HG02852 (cell line): ENCODE data around the gene MCFD2.

Experiments used
- ATAC-seq: cut with Tn5 transposase; IDR thresholded peaks from one replicate; pipeline ENCODE4 v1.9.1; 2021; ENCODE audit warnings: mild to moderate bottlenecking, moderate library complexity; ENCODE audit not compliant: unreplicated experiment

The MCFD2 gene

GRCh38 chr2:46915281-46915810 lies at the start of gene MCFD2:
MCFD2 (minus strand) TSS chr2:46915806; CDS start chr2:46909171, 6,635 bp downstream.
- peak; percentile 18 for ATAC-seq

GRCh38 chr2:46964835-46965560 lies 49.4 kb upstream of the MCFD2 start:
- no peak for ATAC-seq

GRCh38 chr2:46963941-46964673 lies 48.5 kb upstream of the MCFD2 start:
- no peak for ATAC-seq

GRCh38 chr2:46963210-46963609 lies 47.6 kb upstream of the MCFD2 start:
- no peak for ATAC-seq

GRCh38 chr2:46962751-46963150 lies 47.1 kb upstream of the MCFD2 start:
- ATAC-seq, result no peak

- no peak for ATAC-seq
Observed at GRCh38 chr2:46960618-46961017, 45.0 kb upstream of the MCFD2 start.

- no peak for ATAC-seq
Observed at GRCh38 chr2:46958431-46959017, 42.9 kb upstream of the MCFD2 start.

GRCh38 chr2:46956981-46957531 lies 41.5 kb upstream of the MCFD2 start:
- no peak for ATAC-seq

- ATAC-seq, result no peak
Observed at GRCh38 chr2:46955764-46956163, 40.2 kb upstream of the MCFD2 start.

GRCh38 chr2:46954951-46955571 lies 39.5 kb upstream of the MCFD2 start:
- no peak for ATAC-seq

GRCh38 chr2:46952171-46952570 lies 36.6 kb upstream of the MCFD2 start:
- ATAC-seq, result no peak

- no peak for ATAC-seq
Observed at GRCh38 chr2:46951290-46952064, 35.9 kb upstream of the MCFD2 start.

GRCh38 chr2:46950314-46950713 lies 34.7 kb upstream of the MCFD2 start:
- no peak for ATAC-seq

GRCh38 chr2:46947841-46948240 lies 32.2 kb upstream of the MCFD2 start:
- no peak for ATAC-seq

- no peak for ATAC-seq
Observed at GRCh38 chr2:46945671-46946070, 30.1 kb upstream of the MCFD2 start.

- ATAC-seq, result peak; percentile 39
Observed at GRCh38 chr2:46943881-46944798, 28.5 kb upstream of the MCFD2 start.

- ATAC-seq, result no peak
Observed at GRCh38 chr2:46942891-46943626, 27.5 kb upstream of the MCFD2 start.

- ATAC-seq, result peak; percentile 42
Observed at GRCh38 chr2:46942143-46942526, 26.5 kb upstream of the MCFD2 start.
